Panc1 (cell line): ENCODE results near the gene MIXL1. TPM values are rescaled to one million over a fixed set of nuclear protein-coding genes. Genes with fewer than 3 reads are reported as not detected.
A peak's percentile ranks its signal among the peaks of the same experiment; 100 is the strongest.
"Not testable (repeated sequence)": the region's sequence is repeated elsewhere in the genome, so short reads cannot be mapped to it uniquely, and the experiment has no call there.

Source experiments
- ATAC-seq: fragments of 200-7000 bp; cut with Tn5 transposase; 2 replicates; pipeline ENCODE4 v1.9.1; 2020; ENCODE audit warnings: mild to moderate bottlenecking, moderate library complexity
- BruUV-seq: library from RNA; stranded (reverse); fragments of 400-500 nt; replicated peaks from 2 replicates; lab custom pipeline; 2021; lab: Mats Ljungman, UMichigan
- CTCF ChIA-PET: fragments of 300-600 bp; sonication (Branson Sonifier 250); formaldehyde crosslinking; loops from one replicate; lab custom pipeline; 2022; ENCODE audit warnings: antibody characterized with exemption; lab: Charles Lee
- POLR2A ChIA-PET: fragments of 300-600 bp; sonication (Branson Sonifier 250); formaldehyde crosslinking; loops from one replicate; lab custom pipeline; 2022; ENCODE audit warnings: antibody characterized with exemption; lab: Charles Lee
- DNase-seq: peaks from one replicate; pipeline ENCODE4 v3.0.0-alpha.2; 2010; ENCODE audit warnings: low read depth, low spot score
- H3K27ac ChIP-seq: 2 replicates; pipeline ENCODE4 v1.5.1; 2011; ENCODE audit warnings: mild to moderate bottlenecking, low read length, inconsistent platforms
- H3K27me3 ChIP-seq: fragments of 200-500 bp; sonication (Bioruptor generic); 2 replicates; pipeline ENCODE4 v1.6.0; 2014; ENCODE audit warnings: low read length, inconsistent platforms; ENCODE audit not compliant: control insufficient read depth, insufficient read depth
- H3K36me3 ChIP-seq: fragments of 200-500 bp; sonication (Bioruptor generic); 2 replicates; pipeline ENCODE4 v1.5.1; 2014; ENCODE audit warnings: inconsistent platforms, mild to moderate bottlenecking, low read length, moderate library complexity; ENCODE audit not compliant: control insufficient read depth, insufficient read depth
- H3K4me1 ChIP-seq: 2 replicates; pipeline ENCODE4 v1.5.1; 2011; ENCODE audit warnings: inconsistent platforms, mild to moderate bottlenecking, low read length, moderate library complexity; ENCODE audit not compliant: control insufficient read depth, insufficient read depth
- H3K4me3 ChIP-seq, 2 experiments: 2 replicates each; pipeline ENCODE4 v1.5.1; 2011 to 2012; ENCODE audit warnings: low read depth in 2 of 2, low read length in 2 of 2, mild to moderate bottlenecking in 2 of 2, inconsistent platforms in 1 of 2, moderate library complexity in 1 of 2
- H3K9me3 ChIP-seq: fragments of 200-500 bp; sonication (Bioruptor generic); 2 replicates; pipeline ENCODE4 v1.5.1; 2014; ENCODE audit warnings: low read depth, mild to moderate bottlenecking, inconsistent platforms, low read length, moderate library complexity; ENCODE audit not compliant: control insufficient read depth, insufficient read depth
- CTCF ChIP-seq: fragments of 450-650 bp; IDR thresholded peaks from 2 replicates; pipeline ENCODE4 v1.5.1; 2017; ENCODE audit warnings: mild to moderate bottlenecking
- POLR2AphosphoS5 ChIP-seq: IDR thresholded peaks from 2 replicates; pipeline ENCODE4 v1.6.1; 2012; ENCODE audit warnings: mild to moderate bottlenecking, low read depth, low read length, moderate library complexity
- REST ChIP-seq, 2 experiments: IDR thresholded peaks; 2 replicates each; pipeline ENCODE4 v1.6.1; 2011 to 2012; ENCODE audit warnings: low read depth in 2 of 2, control low read depth in 1 of 2, low read length in 1 of 2, mild to moderate bottlenecking in 1 of 2, moderate library complexity in 1 of 2; ENCODE audit not compliant: insufficient read depth in 1 of 2
- SIN3A ChIP-seq: IDR thresholded peaks from 2 replicates; pipeline ENCODE4 v1.6.1; 2012; ENCODE audit warnings: low read depth, mild to moderate bottlenecking, low read length, moderate library complexity, borderline replicate concordance; ENCODE audit not compliant: insufficient read depth
- TCF7L2 ChIP-seq: IDR thresholded peaks from 2 replicates; pipeline ENCODE4 v1.6.1; 2011; ENCODE audit warnings: mild to moderate bottlenecking, low read depth, low read length, inconsistent platforms
- in situ Hi-C: cut with HindIII; loops from 2 replicates; pipeline ENCODE4 v1.10.0; 2016; ENCODE audit warnings: low sequenced_read_pairs, low pct_unique_long_range_greater_than_20kb
- intact Hi-C: fragments of 100-400 bp; cut with micrococcal nuclease; formaldehyde crosslinking; loops from one replicate; pipeline ENCODE4 v1.10.0; 2022; ENCODE audit not compliant: unreplicated experiment
- total RNA-seq: library from RNA; stranded (reverse); gene quantifications from one replicate; pipeline ENCODE4 v1.2.1, GENCODE V29; 2021; ENCODE audit not compliant: unreplicated experiment

Gene MIXL1
- total RNA-seq, 1 experiment from 2014 or later, result 0.69 TPM

- Histone ChIP-seq H3K27me3 (no peaks in the 10 kb centered on the region), H3K9me3 (no peaks in the 10 kb centered on the region), H3K4me1 (no peaks in the 10 kb centered on the region), H3K27ac (no peak overlapping the region), H3K36me3 (no peaks in the 10 kb centered on the region), H3K4me3 (no peak overlapping the region)
- ChIA-PET CTCF (no interaction called here), POLR2A (no interaction called here)
- no peak for ATAC-seq
- no peak for TF ChIP-seq POLR2AphosphoS5
- TF ChIP-seq SIN3A, result no peak
- in situ Hi-C loops (no loop called here), intact Hi-C loops (no loop called here)
- no peak for DNase-seq
- no TSS peak for BruUV-seq
Observed at GRCh38 chr1:226261818-226262217, 38.4 kb downstream of the MIXL1 start.

- BruUV-seq, result no TSS peak
- H3K9me3 ChIP-seq, result no peaks in the 10 kb centered on the region
- TF ChIP-seq CTCF, result no peak
- TF ChIP-seq SIN3A, result no peak
- no peak for TF ChIP-seq POLR2AphosphoS5
- no peak for TF ChIP-seq TCF7L2
- no peak for TF ChIP-seq REST (IDR thresholded peaks at IDR 0.05; ENCODE audit: insufficient read depth in 1 of 2, low read depth in 2 of 2, low read length in 1 of 2)
- no peak overlapping the region for H3K27ac ChIP-seq
- in situ Hi-C loops, result no loop called here
- H3K4me1 ChIP-seq, result peaks cover 5% of the 10 kb centered on the region; the same call in 1 of the 2 replicates
- no peak overlapping the region for H3K4me3 ChIP-seq
- intact Hi-C loops, result no loop called here
- DNase-seq, result peak; percentile 8
- ChIA-PET POLR2A (no interaction called here), CTCF (no interaction called here)
- ATAC-seq, result no peak
- H3K36me3 ChIP-seq, result no peaks in the 10 kb centered on the region
- H3K27me3 ChIP-seq, result no peaks in the 10 kb centered on the region
Observed at GRCh38 chr1:226268421-226269124, 45.1 kb downstream of the MIXL1 start.

GRCh38 chr1:226272233-226272902 lies 48.9 kb downstream of the MIXL1 start:
- intact Hi-C loops, H3K27ac ChIP-seq, in situ Hi-C loops, H3K4me1 ChIP-seq, CTCF ChIA-PET, DNase-seq, H3K36me3 ChIP-seq, H3K4me3 ChIP-seq, H3K27me3 ChIP-seq, ATAC-seq, H3K9me3 ChIP-seq, BruUV-seq: not testable (repeated sequence)
- POLR2A ChIA-PET, result interaction anchor here (0.6 kb wide), 1 partner anchor 8 kb away, joined by 4 read pairs; no protein-coding TSS in a partner anchor
